ENCODE data around the gene BRINP2. TPM values are rescaled to one million over a fixed set of nuclear protein-coding genes. Genes with fewer than 3 reads are reported as not detected.
"Not testable (repeated sequence)": the region's sequence is repeated elsewhere in the genome, so short reads cannot be mapped to it uniquely, and the experiment has no call there.

The BRINP2 gene
- total RNA-seq, 1 donor from 2014 or later, result 15.0 TPM

DNA sequence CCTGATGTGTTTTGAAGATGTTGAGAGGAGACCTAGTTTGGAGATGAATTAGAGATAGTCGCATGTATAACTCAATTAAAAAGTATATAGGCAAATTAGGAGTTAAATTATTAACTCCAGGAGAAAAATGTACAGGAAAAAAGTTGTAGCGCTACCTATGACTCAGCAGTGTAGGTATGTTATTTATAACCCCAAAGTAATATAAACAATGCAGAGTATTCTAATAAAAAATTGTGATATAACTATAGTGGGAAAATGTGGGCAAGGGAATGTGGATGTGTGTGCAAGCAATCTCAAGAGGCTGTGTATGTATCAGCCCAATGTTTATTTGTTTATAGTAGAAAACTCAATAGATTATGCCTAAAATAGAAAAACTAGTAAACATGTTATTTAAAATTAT, 144.5 kb downstream of the BRINP2 start:
- no peak for DNase-seq

DNA sequence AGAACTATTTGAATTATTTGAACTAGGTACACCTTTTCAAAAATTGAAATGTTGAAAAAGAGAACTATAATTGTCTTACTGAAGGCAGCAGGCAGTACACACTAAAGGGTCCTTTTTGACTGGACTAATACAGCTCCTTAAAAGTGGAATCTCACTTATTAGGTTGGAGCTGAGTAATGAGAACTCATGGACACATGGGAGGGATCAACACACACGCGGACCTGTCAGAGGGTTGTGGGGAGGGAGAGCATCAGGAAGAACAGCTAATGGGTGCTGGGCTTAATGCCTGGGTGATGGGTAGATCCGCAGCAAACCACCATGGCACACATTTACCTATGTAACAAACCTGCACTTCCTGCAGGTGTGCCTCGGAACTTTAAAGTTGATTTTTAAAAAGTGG, 145.0 kb downstream of the BRINP2 start:
- no peak for DNase-seq

- not testable (repeated sequence) for DNase-seq
Observed at GRCh38 chr1:177321434-177321833, 150.7 kb downstream of the BRINP2 start.

DNA sequence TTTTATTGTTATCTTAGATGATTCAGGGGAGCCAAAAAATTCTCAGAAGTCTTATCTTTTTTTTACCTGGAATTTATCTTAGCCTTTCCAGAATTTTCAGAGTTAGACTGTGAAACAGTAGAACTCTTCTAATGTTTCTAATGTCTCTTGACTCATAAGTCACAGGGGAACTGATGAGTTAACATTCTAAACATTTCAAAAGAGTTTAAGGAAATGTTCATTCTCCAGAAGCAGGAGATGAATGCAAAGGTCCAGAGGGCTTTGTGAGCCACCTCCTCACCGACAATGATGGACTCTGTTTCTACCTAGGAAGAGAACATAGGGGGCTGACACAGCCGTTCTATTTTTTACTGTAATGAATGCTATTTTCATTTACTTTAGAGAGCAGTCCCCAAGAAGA, 157.5 kb downstream of the BRINP2 start:
- no peak for DNase-seq

- no peak for DNase-seq
Observed at GRCh38 chr1:177329871-177330270, 159.1 kb downstream of the BRINP2 start.

Other genes with a start within 250 kb of the BRINP2 start
- gene ASTN1, start 6.2 kb upstream of the BRINP2 start, total RNA-seq, result 67.4 TPM

Measured in occipital lobe (tissue), 2 donors.